Prostate gland (tissue), 2 donors: ENCODE measurements around the gene PNMA3.
"Not testable (repeated sequence)": the region's sequence is repeated elsewhere in the genome, so short reads cannot be mapped to it uniquely, and the experiment has no call there.

Source experiments
- POLR2A ChIP-seq: fragments of 450-650 bp; IDR thresholded peaks from one replicate; pipeline ENCODE4 v1.6.1; 2016; ENCODE audit warnings: antibody characterized with exemption, mild to moderate bottlenecking
- POLR2AphosphoS5 ChIP-seq: sonication (generic); formaldehyde crosslinking; IDR thresholded peaks from one replicate; pipeline ENCODE4 v1.6.1; 2017; ENCODE audit warnings: antibody characterized with exemption
- TF ChIP-seq, protein P1 (sequence below), 4 experiments: fragments of 200-600 bp in 2 of 4; fragments of 450-650 bp in 2 of 4; sonication (generic) in 2 of 4; IDR thresholded peaks; 1 replicate in 3 of 4; 2 replicates in 1 of 4; pipeline ENCODE4 v1.5.1; 2016 to 2019; ENCODE audit warnings: antibody characterized with exemption in 4 of 4, mild to moderate bottlenecking in 2 of 4, moderate library complexity in 2 of 4

- TF ChIP-seq, protein P1, sequence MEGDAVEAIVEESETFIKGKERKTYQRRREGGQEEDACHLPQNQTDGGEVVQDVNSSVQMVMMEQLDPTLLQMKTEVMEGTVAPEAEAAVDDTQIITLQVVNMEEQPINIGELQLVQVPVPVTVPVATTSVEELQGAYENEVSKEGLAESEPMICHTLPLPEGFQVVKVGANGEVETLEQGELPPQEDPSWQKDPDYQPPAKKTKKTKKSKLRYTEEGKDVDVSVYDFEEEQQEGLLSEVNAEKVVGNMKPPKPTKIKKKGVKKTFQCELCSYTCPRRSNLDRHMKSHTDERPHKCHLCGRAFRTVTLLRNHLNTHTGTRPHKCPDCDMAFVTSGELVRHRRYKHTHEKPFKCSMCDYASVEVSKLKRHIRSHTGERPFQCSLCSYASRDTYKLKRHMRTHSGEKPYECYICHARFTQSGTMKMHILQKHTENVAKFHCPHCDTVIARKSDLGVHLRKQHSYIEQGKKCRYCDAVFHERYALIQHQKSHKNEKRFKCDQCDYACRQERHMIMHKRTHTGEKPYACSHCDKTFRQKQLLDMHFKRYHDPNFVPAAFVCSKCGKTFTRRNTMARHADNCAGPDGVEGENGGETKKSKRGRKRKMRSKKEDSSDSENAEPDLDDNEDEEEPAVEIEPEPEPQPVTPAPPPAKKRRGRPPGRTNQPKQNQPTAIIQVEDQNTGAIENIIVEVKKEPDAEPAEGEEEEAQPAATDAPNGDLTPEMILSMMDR (IDR thresholded peaks at IDR 0.05) = not testable (repeated sequence)
- not testable (repeated sequence) for TF ChIP-seq POLR2A, POLR2AphosphoS5
Measured at GRCh38 chrX:153026501-153026900, 29.8 kb upstream of the PNMA3 start.
